Fibroblast of the aortic adventitia (primary cell): ENCODE data around the gene TMEM209. TPM values are rescaled to one million over a fixed set of nuclear protein-coding genes. Genes with fewer than 3 reads are reported as not detected.
"Not testable (repeated sequence)": the region's sequence is repeated elsewhere in the genome, so short reads cannot be mapped to it uniquely, and the experiment has no call there.

ENCODE experiments used
- DNase-seq: peaks from one replicate; pipeline ENCODE4 v3.0.0-alpha.2; 2010; ENCODE audit warnings: low read depth
- H3K4me3 ChIP-seq: 2 replicates; pipeline ENCODE4 v1.5.1; 2011; ENCODE audit warnings: low read depth, mild to moderate bottlenecking, control low read depth, low read length, moderate library complexity
- CTCF ChIP-seq: IDR thresholded peaks from 2 replicates; pipeline ENCODE4 v1.5.1; 2011; ENCODE audit warnings: mild to moderate bottlenecking, low read length, control low read depth, inconsistent platforms; ENCODE audit not compliant: insufficient read depth
- total RNA-seq: library from RNA; depleted of rRNA; stranded (reverse); fragments of >200 nt; gene quantifications from 2 replicates; pipeline ENCODE4 v1.2.3, GENCODE V29; 2012; ENCODE audit warnings: low replicate concordance

TMEM209 gene
- total RNA-seq, 1 donor, result 33.4 TPM

- TF ChIP-seq CTCF, result no peak
- H3K4me3 ChIP-seq, result no peak overlapping the region
- DNase-seq, result no peak
Measured at GRCh38 chr7:130131191-130131834, 73.9 kb downstream of the TMEM209 start.

GRCh38 chr7:130129011-130129411 lies 76.2 kb downstream of the TMEM209 start:
- no peak overlapping the region for H3K4me3 ChIP-seq
- no peak for TF ChIP-seq CTCF
- no peak for DNase-seq

- no peak for TF ChIP-seq CTCF
- peak; percentile 83 for DNase-seq
- H3K4me3 ChIP-seq, result no peak overlapping the region
Measured at GRCh38 chr7:130127821-130128317, 77.3 kb downstream of the TMEM209 start.

GRCh38 chr7:130127404-130127803 lies 77.8 kb downstream of the TMEM209 start:
- H3K4me3 ChIP-seq, result no peak overlapping the region
- no peak for DNase-seq
- TF ChIP-seq CTCF, result no peak

GRCh38 chr7:130126840-130127239 lies 78.4 kb downstream of the TMEM209 start:
- not testable (repeated sequence) for DNase-seq, H3K4me3 ChIP-seq

GRCh38 chr7:130124711-130125110 lies 80.5 kb downstream of the TMEM209 start:
- no peak overlapping the region for H3K4me3 ChIP-seq
- no peak for DNase-seq
- no peak for TF ChIP-seq CTCF

- H3K4me3 ChIP-seq, result no peak overlapping the region
- no peak for DNase-seq
- TF ChIP-seq CTCF, result no peak
Measured at GRCh38 chr7:130123501-130123900, 81.7 kb downstream of the TMEM209 start.
